ENCODE results near the gene IRS1. TPM values are rescaled to one million over a fixed set of nuclear protein-coding genes. Genes with fewer than 3 reads are reported as not detected.

The IRS1 gene
- polyA plus RNA-seq, 1 of the 3 experiments (the other 2 are of a cell fraction): 16.5 TPM

- no peaks in the 10 kb centered on the region for H4K20me1 ChIP-seq (ENCODE audit: insufficient read depth)
- peaks cover 0 to 14% of the 10 kb centered on the region in 2 experiments; a peak in 2 of 4 replicates for H3K4me1 ChIP-seq (ENCODE audit: control insufficient read depth in 1 of 2, insufficient read depth in 2 of 2, low read depth in 1 of 2, low read length in 1 of 2)
- peaks cover 69% of the 10 kb centered on the region; the same call in 1 of the 2 replicates for H3K79me2 ChIP-seq (ENCODE audit: insufficient read depth)
- H3K4me3 ChIP-seq (ENCODE audit: low read depth in 2 of 2, low read length in 1 of 2): no peak overlapping the region
- no peak overlapping the region for H3K27ac ChIP-seq (ENCODE audit: low read depth in 2 of 2, low read length in 1 of 2)
- TF ChIP-seq POLR2AphosphoS5 (IDR thresholded peaks at IDR 0.05; ENCODE audit: low read depth, low read length): no peak
- TF ChIP-seq ZBTB33 (IDR thresholded peaks at IDR 0.05; ENCODE audit: borderline replicate concordance, low read depth): no peak
- no peak for TF ChIP-seq MEF2A (IDR thresholded peaks at IDR 0.05; ENCODE audit: borderline replicate concordance, low read depth)
- TF ChIP-seq SMC3 (IDR thresholded peaks at IDR 0.05; ENCODE audit: low read depth, low read length): no peak
- TF ChIP-seq FOSL2 (IDR thresholded peaks at IDR 0.05; ENCODE audit: borderline replicate concordance, low read depth): no peak
- no peak for TF ChIP-seq NFIC (IDR thresholded peaks at IDR 0.05; ENCODE audit: borderline replicate concordance)
- no peak for TF ChIP-seq GATA2 (CRISPR knock-in tag; IDR thresholded peaks at IDR 0.05)
- no peak for TF ChIP-seq GABPA (IDR thresholded peaks at IDR 0.05; ENCODE audit: low read depth)
- TF ChIP-seq NRF1 (IDR thresholded peaks at IDR 0.05; ENCODE audit: low read depth, low read length): no peak
- TF ChIP-seq USF2 (IDR thresholded peaks at IDR 0.05; ENCODE audit: borderline replicate concordance, low read depth, low read length): no peak
- TF ChIP-seq FOXJ3 (CRISPR knock-in tag; IDR thresholded peaks at IDR 0.05): no peak
- TF ChIP-seq RAD21 (IDR thresholded peaks at IDR 0.05; ENCODE audit: low read length): no peak
- TF ChIP-seq YY1 (IDR thresholded peaks at IDR 0.05; ENCODE audit: low read depth): no peak
- TF ChIP-seq TAF1 (IDR thresholded peaks at IDR 0.05; ENCODE audit: borderline replicate concordance, low read depth, low read length): no peak
- TF ChIP-seq EP300 (IDR thresholded peaks at IDR 0.05; ENCODE audit: borderline replicate concordance in 1 of 2, low read depth in 1 of 2, low read length in 1 of 2): no peak
- no peak for TF ChIP-seq RCOR1 (IDR thresholded peaks at IDR 0.05; ENCODE audit: low read length)
- no peak for TF ChIP-seq RFX5 (IDR thresholded peaks at IDR 0.05; ENCODE audit: low read length)
- no peak for TF ChIP-seq JUND (IDR thresholded peaks at IDR 0.05)
- no peak for TF ChIP-seq FOXM1 (IDR thresholded peaks at IDR 0.05; ENCODE audit: low read depth)
- ChIA-PET CTCF (interaction anchor here (0.7 to 1.6 kb wide), 4 partner anchors 9 to 28 kb away, joined by 3 to 5 read pairs (median 4); no protein-coding TSS in a partner anchor), POLR2A (no interaction called here)
- no peaks in the 10 kb centered on the region for H3K9me3 ChIP-seq
- no peaks in the 10 kb centered on the region for H3K27me3 ChIP-seq (ENCODE audit: insufficient read depth)
- DNase-seq: no peak
- H3K9me2 ChIP-seq: no peaks in the 10 kb centered on the region
- 88% methylated on average over 2 of the region's 2 CpGs for WGBS (ENCODE audit: low lambda C conversion rate)
- peaks cover 23% of the 10 kb centered on the region for H3F3A ChIP-seq (replicated peaks; ENCODE audit: insufficient read depth)
- no peak overlapping the region for H3K4me2 ChIP-seq
- peaks cover 0 to 2% of the 10 kb centered on the region in 2 experiments for H3K36me3 ChIP-seq (replicated peaks in 1 of 2; ENCODE audit: control insufficient read depth in 1 of 2, insufficient read depth in 2 of 2, low read length in 1 of 2)
- H3K9ac ChIP-seq: no peak overlapping the region
- no peak overlapping the region for H2AFZ ChIP-seq (ENCODE audit: low read depth)
Observed at GRCh38 chr2:226761195-226761583, 38.4 kb downstream of the IRS1 start.
